Activated T-helper 1 cell treated with anti-CD3 and anti-CD28 coated beads, Interleukin-2, amount 50 U/mL, for 16 hours (primary cell): ENCODE results near the gene RPA4.
"Not testable (repeated sequence)": the region's sequence is repeated elsewhere in the genome, so short reads cannot be mapped to it uniquely, and the experiment has no call there.

ENCODE experiments used
- DNase-seq, 2 donors: peaks; one replicate each; pipeline ENCODE4 v3.0.0-alpha.2; 2020; ENCODE audit warnings: low read depth in 1 of 2, low spot score in 1 of 2

Gene RPA4, protein sequence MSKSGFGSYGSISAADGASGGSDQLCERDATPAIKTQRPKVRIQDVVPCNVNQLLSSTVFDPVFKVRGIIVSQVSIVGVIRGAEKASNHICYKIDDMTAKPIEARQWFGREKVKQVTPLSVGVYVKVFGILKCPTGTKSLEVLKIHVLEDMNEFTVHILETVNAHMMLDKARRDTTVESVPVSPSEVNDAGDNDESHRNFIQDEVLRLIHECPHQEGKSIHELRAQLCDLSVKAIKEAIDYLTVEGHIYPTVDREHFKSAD

DNA sequence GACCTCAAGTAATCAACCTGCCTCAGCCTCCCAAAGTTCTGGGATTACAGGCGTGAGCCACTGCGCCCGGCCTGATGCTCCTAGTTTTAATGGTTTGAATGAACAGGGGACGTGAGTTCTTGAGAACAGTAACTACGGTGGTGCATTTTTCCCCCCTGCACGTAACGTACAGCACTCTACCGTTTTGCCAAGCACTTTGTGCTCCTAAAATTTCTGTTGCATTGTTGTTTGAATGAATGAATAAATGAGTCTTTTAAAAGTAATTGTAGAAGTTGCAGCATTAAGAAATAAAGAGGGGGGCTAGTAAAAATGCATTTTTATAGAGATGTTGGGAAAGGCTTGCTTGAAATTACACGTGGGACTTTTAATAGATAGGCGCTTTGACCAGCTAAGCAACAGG is at the start of gene RPA4:
TSS of gene RPA4 (plus strand) at position 301 of the 400 bp plus-strand sequence. CDS start 403 bp downstream, outside the sequence.
- DNase-seq, result no peak

DNA sequence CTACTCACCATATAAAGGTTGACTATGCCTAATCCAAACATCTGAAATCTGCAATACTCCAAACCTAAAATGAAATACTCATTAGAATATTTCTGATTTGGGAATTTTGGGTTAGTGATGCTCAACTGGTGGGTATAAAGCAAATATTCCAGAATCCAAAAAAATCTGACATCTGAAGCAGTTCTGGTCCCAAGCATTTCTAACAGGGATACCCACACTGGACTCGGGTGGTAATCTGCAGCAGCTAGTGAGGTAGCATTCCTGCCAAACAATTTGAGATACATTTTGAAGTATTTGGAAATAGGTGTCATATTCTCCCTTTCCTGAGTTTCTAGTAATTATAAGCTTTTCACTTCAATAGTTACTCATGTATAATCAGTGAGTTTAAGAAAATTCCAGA is 49.6 kb upstream of the RPA4 start:
- no peak for DNase-seq

DNA sequence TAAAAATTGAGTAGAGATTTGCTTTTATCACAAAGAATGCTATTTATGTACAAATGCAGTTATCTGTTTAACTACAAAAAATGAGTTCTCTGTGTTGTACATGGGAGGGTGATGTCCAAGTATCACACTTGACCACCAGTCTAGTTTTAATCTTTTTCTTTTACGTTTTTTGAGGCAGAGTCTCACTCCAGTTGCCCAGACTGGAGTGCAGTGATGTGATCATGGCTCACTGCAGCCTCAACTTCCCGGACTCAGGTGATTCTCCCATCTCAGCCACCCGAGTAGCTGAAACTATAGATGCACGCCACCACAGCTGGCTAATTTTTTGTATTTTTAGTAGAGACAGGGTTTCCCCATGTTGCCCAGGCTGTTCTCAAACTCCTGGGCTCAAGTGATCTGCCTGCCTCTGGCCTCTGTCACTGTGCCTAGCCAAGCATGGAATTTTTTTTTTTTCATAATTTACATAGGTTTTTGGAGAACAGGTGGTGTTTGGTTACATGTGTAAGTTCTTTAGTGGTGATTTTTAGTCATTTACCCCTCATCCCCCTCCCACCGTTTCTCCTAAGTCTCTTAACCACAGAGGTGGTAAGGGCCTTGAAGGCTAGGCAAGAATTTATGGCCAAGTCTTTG is 47.9 kb upstream of the RPA4 start:
- no peak for DNase-seq

DNA sequence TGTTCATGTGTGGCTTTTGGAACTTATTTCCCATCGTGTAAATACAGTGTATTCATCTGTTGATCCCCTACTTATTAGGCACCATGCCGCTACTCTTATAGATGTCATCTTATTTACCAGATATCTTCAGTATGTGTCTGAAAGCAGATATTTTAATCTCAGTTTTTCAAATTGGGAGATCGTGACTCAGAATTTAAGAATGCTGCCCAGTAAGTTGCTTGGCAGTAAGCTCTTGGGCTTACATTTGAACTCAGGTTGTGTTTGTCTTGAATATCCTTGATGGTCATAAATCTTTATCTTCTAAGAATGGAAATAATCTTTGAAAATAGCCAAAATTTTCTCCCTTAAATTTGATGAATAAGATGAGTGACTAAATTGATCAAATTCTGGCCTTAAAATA is 45.9 kb upstream of the RPA4 start:
- no peak for DNase-seq

DNA sequence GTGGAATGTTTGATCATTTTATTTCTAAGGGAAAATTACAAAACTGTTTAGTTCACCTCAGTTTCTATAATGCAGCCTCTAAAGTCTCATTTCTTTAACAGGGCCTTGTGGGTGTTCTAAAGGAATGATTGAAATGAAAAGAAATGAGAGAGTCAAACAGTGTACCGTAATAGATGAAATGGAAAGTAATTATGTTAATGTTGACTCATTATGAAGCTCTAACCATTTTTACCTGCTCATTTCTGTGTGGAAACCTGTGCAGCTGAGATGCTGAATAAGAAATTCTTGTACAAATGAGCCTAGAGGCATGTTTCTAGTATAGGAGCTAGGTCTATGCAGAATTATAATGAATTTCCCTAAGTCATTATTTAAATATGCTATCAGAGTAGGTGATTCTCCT is 45.2 kb upstream of the RPA4 start:
- DNase-seq, result no peak

DNA sequence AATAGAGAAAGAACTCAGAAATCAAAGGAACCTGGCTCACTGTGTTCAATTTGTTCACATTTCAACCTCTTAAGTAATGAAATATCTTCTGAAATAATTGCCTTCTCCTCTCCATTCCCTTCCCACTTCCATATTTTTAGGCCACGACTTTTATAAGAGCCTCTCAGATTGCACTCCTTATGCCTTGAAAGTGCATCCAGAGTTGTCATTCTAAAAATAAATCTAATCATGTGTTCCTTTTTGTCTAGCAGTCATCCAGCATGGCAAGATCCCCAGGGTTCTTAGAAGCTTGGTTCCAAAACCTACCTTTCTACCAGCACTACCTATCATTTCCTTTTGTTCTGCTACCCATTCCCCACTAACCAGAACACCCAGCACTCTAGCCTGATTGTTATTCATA is 42.4 kb upstream of the RPA4 start:
- DNase-seq, result no peak

DNA sequence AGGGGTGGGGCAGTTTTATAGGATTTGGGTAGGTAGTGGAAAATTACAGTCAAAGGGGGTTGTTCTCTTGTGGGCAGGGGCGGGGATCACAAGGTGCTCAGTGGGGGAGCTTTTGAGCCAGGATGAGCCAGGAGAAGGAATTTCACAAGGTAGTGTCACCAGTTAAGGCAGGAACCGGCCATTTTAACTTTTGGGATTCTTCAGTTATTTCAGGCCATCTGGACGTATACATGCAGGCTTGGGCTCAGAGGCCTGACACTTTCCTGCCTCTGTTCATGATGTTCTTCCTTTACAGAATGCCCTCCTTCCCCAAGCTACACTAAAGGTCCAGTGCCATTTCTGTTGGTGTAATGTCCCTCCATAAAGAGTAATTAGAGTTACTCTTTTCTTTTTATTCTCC is 41.8 kb upstream of the RPA4 start:
- DNase-seq, result not testable (repeated sequence)

DNA sequence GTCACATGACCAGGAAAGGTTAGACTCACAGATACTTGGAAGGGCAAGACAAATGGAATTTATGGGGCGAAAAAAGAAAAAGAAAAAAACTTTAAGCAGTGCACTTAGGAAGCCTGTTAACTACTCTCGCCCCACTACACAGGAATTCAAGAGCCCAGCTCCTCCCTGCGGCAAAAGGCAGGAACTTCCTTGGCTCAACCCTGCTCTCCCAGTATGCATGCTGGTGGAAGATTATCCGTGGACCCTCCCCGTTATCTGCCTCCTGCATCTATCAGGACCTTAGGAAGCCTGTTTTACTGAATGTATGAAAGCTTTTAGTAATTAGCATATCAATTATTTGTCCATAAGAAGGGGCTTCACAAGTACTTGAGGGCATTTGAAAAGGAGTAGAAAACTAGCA is 40.1 kb upstream of the RPA4 start:
- no peak for DNase-seq

DNA sequence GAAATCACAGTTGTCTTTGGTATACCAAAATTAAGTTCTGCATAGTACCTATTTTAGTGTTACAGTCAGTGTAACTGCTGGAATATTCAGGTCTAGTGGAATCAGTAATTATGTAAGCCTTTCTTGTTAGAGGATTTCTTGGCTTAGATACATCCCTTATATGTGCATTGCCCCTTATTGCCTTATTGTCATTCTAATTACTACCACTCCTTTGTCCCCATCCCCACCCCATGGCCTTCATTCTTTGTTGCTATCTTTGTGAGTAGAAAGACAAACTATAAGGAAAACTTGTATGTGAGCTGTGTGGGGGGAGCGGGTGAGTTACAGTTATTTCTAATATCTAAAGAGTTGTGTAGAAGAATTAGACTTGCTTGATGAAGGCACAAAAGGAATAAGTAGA is 36.9 kb upstream of the RPA4 start:
- DNase-seq, result no peak

DNA sequence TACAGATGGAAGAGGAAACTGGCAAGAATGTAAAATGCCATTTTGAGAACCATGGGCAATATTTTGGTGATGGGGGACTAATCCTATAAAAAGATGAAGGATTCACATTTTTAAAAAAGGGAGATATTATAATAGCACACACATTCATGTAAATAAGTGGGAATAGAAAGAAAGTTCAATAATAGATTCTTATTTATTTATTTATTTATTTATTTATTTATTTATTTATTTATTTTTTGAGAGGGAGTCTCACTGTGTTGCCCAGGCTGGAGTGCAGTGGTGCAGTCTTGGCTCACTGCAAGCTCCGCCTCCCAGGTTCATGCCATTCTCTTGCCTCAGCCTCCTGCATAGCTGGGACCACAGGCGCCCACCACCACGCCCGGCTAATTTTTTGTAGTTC is 24.3 kb upstream of the RPA4 start:
- not testable (repeated sequence) for DNase-seq

DNA sequence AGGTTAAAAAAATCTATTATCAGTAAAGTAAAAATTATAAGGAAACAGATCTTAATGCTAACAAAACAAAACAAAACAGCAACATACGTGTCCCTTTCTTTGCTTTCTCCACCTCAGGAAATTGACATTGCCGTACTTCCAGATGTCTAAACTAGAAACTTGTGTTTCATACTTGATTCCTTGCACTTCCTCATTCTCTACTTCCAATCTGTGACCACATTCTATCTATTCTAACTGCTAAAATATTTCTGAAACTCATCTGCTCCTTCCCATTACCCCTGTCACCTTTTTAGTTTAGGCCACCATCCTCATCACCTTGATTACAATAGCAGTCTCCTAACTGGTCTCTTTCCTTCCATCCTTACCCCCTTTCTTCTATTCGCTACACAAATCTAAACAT is 22.5 kb upstream of the RPA4 start:
- DNase-seq, result no peak

DNA sequence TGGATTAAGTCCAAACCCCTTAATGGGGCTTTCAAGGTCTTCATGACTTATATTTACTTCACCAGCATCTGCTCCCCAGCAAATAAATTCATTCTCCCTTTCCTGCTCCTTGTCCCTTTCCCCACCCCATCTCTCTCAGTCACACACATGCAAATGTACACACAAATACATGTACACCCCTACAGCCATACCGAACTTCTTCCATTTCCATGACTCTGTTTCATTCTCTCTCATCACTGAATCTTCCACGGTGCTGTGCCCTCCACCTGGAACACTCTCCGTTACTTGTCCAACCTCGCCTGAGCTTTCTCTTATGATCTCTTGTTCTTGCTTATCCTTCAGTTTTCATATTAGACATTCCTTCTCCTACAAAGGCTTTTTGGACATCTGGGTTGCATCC is 22.0 kb upstream of the RPA4 start:
- no peak for DNase-seq

DNA sequence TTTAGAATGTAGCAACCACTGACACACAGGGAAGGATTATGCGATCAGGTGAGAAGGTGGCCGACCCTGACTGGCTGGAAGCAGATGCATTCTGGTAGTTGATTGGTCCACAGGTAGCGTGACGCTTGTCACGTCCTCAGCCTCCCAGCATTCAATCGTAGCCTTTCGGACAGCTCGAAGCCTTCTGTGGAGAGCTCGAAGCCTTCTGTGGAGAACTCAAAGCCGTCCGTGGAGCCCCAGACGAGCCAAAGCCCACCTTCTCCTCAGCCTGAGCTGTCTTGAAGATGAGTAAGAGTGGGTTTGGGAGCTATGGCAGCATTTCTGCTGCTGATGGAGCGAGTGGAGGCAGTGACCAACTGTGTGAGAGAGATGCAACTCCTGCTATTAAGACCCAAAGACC is 319 bp downstream of the RPA4 start:
- no peak for DNase-seq

DNA sequence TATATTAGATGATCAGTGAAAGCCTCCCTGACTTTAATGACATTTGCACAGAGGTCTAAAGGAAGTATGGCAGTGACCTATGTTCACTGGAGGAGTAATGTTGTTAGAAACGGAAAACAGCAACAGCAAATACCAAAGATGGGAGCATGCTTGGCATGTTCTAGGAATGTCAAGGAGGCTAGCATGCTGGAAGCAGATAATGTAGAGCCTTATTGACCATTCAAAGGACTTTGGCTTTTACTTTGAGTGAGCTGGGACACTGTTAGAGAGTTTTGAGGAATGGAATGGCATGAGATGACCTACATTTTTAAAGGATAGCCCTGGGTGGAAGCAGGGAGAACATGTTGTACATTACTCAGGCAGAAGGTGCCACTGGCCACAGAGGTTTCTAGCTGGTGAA is 6.0 kb downstream of the RPA4 start:
- DNase-seq, result no peak

DNA sequence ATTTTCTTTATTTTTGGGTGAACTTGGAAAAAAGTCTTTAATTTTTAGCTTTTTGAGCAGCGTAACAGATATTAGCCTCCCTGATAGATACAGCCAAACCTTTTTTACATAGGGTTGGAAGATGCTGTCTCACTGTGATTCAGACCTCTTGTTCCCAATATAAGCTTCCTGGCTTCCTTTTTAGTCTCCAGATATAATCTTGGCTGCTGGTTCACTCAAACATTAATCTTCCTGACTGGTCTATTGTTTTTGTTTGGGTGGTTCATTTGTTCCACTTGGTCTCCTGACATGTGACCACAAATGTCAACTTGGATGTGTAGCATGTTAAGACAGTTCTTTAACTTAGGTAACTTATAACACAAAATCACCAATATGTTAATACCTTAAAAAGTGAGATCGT is 23.0 kb downstream of the RPA4 start:
- DNase-seq, result no peak

DNA sequence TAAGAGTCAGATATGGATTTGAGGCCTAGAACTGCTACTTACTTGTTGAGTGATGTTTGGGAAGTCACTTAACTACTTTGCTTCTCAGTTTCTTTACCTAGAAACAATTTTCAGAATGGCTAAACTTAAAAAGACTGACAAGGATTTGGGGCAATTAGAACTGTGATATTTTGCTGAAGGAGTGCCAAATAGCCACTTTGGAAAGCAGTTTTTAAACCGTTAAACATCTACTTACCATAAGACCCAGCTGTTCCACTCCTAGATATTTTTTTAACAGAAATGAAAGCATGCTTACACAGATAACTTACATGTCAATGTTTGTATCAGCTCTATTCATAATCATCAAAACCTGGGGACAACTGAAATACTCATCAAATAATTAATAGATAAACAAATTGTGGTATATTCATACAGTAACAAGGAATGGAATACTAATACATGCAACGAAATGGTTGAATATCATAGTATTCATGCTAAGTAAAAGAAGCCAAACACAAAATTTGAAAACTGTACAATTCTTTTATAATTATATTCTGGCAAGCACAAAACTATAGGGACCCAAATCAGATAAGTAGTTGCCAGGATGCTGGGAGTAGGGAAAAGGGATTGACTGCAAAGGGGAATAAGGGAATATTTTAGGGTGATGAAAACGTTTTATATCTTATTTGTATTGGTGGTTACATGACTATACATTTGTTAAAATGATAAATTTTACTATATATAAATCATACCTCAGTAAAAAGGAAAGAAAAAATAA is 24.0 kb downstream of the RPA4 start:
- DNase-seq, result no peak

DNA sequence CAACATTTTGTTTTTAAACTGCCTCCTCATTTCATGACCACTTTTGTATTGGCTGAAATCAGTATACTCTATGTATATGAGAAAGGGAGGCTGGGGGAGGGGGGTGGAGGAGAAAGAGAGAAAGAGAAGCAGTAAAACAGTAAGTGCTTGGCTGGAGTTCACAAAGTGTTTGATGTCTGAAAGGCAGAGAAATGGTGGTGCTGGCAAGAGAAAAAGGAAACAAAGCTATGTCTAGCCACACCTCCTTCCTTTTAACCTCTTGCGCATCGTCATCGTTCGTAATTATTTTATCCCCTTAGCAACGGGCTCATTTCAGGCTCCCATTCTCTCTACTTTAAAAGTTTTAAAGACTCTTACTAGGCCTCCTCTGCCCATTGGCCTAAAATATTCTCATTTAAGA is 25.6 kb downstream of the RPA4 start:
- no peak for DNase-seq

DNA sequence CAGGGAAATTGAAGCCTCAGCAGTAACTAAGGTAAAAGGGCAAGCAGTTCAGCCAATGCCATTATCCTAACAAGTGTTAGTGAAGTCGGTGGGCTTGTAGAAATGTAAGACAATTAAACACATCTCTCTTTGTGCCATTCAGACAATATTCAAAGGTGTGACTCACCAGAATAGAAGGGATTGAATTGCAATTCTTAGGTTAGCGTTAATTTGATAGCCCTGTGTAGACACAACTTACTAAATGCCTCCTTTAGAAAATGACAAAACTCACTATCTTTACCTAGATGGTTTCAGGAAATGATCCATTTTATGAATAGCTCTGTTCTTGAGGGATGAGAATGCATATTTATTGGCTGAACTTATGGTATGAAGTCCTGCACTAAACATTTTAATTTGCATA is 35.2 kb downstream of the RPA4 start:
- DNase-seq, result no peak

DNA sequence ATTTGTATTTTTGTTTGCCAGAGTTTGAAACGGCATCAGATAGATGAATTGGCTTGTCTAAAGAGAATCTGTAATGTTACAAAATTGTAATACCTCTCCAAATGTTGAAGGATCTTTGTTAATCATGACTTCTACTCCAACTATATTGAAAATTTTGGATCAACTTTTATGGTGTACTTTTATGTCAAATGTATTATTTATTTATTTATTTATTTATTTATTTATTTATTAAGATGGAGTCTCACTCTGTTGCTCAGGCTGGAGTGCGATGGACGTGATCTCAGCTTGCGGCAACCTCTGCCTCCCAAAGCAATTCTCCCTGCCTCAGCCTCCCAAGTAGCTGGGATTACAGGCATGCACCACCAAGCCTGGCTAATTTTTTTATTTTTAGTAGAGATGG is 36.0 kb downstream of the RPA4 start:
- DNase-seq, result no peak

DNA sequence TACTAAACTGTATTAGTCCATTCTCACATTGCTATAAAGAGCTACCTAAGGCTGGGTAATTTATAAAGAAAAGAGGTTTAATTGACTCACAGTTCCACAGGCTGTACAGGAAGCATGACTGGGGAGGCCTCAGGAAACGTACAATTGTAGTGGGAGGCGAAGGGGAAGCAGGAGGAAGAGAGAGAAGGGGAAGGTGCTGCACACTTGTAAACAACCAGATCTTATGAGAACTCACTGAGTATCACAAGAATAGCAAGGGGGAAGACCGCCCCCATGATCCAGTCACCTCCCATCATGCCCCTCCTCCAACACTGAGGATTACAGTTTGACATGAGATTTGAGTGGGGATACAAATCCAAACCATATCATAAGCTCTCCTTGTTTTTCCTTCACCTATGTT is 40.9 kb downstream of the RPA4 start:
- DNase-seq, result no peak

DNA sequence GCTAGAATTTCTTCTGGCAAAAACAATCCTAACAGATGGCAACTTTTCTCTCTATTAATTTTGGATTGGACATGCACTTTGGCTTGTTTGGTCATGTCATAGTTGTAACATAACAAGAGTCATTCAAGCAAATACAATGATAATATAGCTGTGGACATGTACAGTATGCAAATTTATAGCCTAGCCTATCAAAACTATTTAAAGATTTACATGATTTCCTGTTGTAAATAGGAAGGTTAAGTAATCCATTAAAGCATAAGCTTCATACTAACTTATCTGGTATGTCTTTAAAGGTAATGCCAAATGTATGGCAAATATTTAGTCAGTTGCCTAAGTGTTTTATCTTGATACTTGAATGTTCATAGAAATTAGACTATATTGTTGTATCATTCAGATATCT is 45.3 kb downstream of the RPA4 start:
- no peak for DNase-seq
